ENCODE measurements around the gene ROS1. TPM values are rescaled to one million over a fixed set of nuclear protein-coding genes. Genes with fewer than 3 reads are reported as not detected.

The ROS1 gene
- total RNA-seq, 4 donors from 2014 or later = under 0.01 to 0.17 TPM; not detected in 2

GRCh38 chr6:117267054-117267347 is 158.7 kb downstream of the ROS1 start:
- no peak for TF ChIP-seq CTCF (IDR thresholded peaks at IDR 0.05; ENCODE audit: low read depth)

DNA sequence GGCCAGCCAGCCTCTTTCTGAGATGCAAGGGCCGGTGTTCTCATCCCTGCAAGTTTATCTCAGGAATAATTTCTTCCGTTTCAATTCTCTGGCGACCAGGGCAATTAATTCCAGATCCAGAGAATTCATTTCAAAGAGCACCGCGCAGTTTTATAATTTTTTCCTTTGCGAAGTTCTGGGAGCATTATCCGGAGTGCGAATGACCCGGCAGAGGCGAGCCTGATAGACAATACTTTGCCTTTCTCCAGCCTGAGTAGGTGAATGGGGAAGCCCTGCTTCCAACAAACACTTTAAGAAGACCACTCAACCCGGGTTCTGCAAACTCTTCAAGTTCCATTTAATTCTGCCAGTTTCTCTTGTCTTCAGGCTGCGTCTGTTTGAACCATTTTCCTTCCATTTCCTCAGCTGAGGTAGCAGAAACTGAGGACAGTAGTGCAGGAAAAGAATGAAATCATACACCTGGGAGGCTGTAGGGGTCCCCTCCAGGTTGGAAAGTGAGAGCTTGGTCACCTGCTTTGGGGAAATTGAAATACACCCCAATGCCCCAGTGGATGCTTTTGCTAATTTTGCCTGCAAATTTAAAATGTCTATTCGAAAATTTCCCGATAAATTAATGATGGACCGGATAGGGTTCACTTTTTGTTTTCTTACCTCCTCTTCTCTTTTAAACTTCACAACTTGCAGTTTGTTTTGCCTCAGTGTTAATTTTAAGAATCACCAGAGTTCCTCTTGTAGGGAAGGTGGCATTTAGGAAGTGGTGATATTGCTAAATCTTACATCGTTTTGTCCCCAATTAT is 159.3 kb downstream of the ROS1 start:
- no peak for TF ChIP-seq CTCF (IDR thresholded peaks at IDR 0.05; ENCODE audit: low read depth)

- no peak for TF ChIP-seq CTCF (IDR thresholded peaks at IDR 0.05; ENCODE audit: low read depth)
Measured at GRCh38 chr6:117265410-117266256, 160.1 kb downstream of the ROS1 start, which contains the start of gene VGLL2. Gene VGLL2 (plus strand): TSS chr6:117265558. CDS start chr6:117265764, 206 bp downstream.

DNA sequence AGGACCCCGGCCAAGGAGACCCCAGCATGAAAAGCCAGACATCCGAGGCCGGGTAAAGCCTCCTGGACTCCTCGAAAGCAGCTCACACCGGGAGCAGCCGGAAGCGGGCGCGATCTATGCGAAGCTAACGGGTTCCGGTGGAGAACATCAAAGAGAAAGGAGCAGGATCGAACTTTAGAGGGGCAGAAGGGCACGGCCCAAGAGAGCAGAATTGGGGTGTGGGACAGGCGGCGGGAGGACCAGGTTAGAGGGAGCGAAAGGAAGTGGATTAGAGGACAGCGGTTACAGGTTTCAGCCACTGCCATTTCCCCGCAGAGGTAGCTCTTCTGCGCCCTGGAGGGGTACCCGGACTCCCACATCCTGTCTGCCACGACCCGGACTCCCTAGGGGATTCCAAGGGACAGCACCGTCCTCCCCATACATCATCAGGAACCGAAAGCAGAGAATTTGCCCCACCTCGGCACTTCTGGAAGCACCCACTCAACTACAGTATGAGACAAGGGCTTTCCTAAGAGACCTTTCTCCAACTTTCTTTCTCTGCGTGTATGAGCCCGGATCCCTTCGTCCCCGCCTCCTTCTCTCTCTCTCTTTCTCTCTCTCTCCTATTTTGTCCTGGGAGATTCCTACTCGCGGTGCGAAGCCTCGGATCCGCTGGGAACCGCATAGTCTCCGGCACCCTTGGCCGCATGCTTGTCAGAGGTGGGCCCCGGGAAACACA is 160.9 kb downstream of the ROS1 start:
- TF ChIP-seq CTCF (IDR thresholded peaks at IDR 0.05; ENCODE audit: low read depth) = no peak

DNA sequence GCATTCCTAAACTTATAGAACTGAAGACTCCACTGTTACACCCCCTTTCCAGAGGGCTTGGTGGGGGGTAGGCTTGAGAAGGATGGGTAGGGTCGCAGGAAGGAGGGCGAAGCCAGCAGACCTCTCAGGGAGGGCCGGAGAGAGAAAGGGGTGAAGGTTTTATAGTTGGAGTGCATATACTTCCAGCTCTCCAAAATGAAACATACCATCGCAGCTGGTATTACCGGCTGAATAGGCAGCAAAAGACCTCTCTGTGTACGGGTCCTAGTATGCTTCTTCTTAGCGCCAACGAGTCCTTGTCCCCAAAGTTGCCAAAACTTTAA is 161.4 kb downstream of the ROS1 start:
- TF ChIP-seq CTCF (IDR thresholded peaks at IDR 0.05; ENCODE audit: low read depth) = no peak

GRCh38 chr6:117263353-117263927 is 162.3 kb downstream of the ROS1 start:
- no peak for TF ChIP-seq CTCF (IDR thresholded peaks at IDR 0.05; ENCODE audit: low read depth)

All from subcutaneous adipose tissue (tissue), 4 donors.